G401.6 (cell line): ENCODE data around the gene AJUBA.
"Not testable (repeated sequence)": the region's sequence is repeated elsewhere in the genome, so short reads cannot be mapped to it uniquely, and the experiment has no call there.

Experiments used
- FAIRE-seq: peaks from 2 replicates; lab custom pipeline; 2012; peaks lifted over from hg19 to GRCh38; lab: Jason Lieb, UNC

AJUBA gene

GRCh38 chr14:22982477-22983245 lies at the start of gene AJUBA:
Gene AJUBA, minus strand, starts transcription at chr14:22982551. Its CDS starts 285 bp downstream, at chr14:22982266.
- no peak for FAIRE-seq

- FAIRE-seq = no peak
These were observed 48.6 kb upstream of the AJUBA start for GRCh38 chr14:23030936-23031335.

GRCh38 chr14:23028799-23029198 lies 46.4 kb upstream of the AJUBA start:
- no peak for FAIRE-seq

GRCh38 chr14:23025151-23025814 lies 42.9 kb upstream of the AJUBA start:
- no peak for FAIRE-seq

GRCh38 chr14:23024612-23025075 lies 42.3 kb upstream of the AJUBA start:
- no peak for FAIRE-seq

GRCh38 chr14:23023795-23024152 lies 41.4 kb upstream of the AJUBA start:
- FAIRE-seq = no peak

GRCh38 chr14:23023022-23023794 lies 40.9 kb upstream of the AJUBA start:
- no peak for FAIRE-seq

- FAIRE-seq = no peak
These were observed 39.6 kb upstream of the AJUBA start for GRCh38 chr14:23021889-23022442.

- no peak for FAIRE-seq
These were observed 39.1 kb upstream of the AJUBA start for GRCh38 chr14:23021434-23021833.

GRCh38 chr14:23020143-23021128 lies 38.1 kb upstream of the AJUBA start:
- FAIRE-seq = no peak

- no peak for FAIRE-seq
These were observed 35.8 kb upstream of the AJUBA start for GRCh38 chr14:23018107-23018506.

GRCh38 chr14:23017091-23017490 lies 34.7 kb upstream of the AJUBA start:
- FAIRE-seq = no peak

- FAIRE-seq = no peak
These were observed 33.3 kb upstream of the AJUBA start for GRCh38 chr14:23015618-23016017.

- not testable (repeated sequence) for FAIRE-seq
These were observed 31.4 kb upstream of the AJUBA start for GRCh38 chr14:23013749-23014054.

GRCh38 chr14:23013054-23013748 lies 30.9 kb upstream of the AJUBA start:
- no peak for FAIRE-seq

GRCh38 chr14:23009939-23010726 lies 27.8 kb upstream of the AJUBA start, which contains the start of gene C14orf93:
Gene C14orf93, minus strand, starts transcription at chr14:23010143. Its CDS starts 11,120 bp downstream, at chr14:22999023.
- no peak for FAIRE-seq

GRCh38 chr14:23009483-23009938 lies 27.2 kb upstream of the AJUBA start:
- FAIRE-seq = peak; percentile 27

- no peak for FAIRE-seq
These were observed 26.5 kb upstream of the AJUBA start for GRCh38 chr14:23008831-23009230.

- FAIRE-seq = peak; percentile 97
These were observed 24.4 kb upstream of the AJUBA start for GRCh38 chr14:23006544-23007419.
